Peyer's patch (tissue), 4 donors: ENCODE data around the gene PLD2.

Experiments
- CTCF ChIP-seq, 6 experiments: fragments of 450-650 bp in 4 of 6; fragments of 200-600 bp in 2 of 6; sonication (generic) in 1 of 6; IDR thresholded peaks; one replicate each; pipeline ENCODE4 v1.5.1; 2017 to 2019; ENCODE audit warnings: antibody characterized with exemption in 6 of 6, mild to moderate bottlenecking in 3 of 6, moderate library complexity in 1 of 6
- POLR2A ChIP-seq, 2 donors: fragments of 450-650 bp; IDR thresholded peaks; one replicate each; pipeline ENCODE4 v1.5.1; 2017; ENCODE audit warnings: antibody characterized with exemption in 2 of 2, mild to moderate bottlenecking in 2 of 2, moderate library complexity in 2 of 2

GRCh38 chr17:4780325-4780955 is 26.5 kb upstream of the PLD2 start:
- TF ChIP-seq CTCF (IDR thresholded peaks at IDR 0.05) (no peak), POLR2A (IDR thresholded peaks at IDR 0.05) (no peak)
